LNCaP clone FGC (cell line): ENCODE results near the gene CD99L2.

Experiments
- DNase-seq: peaks from one replicate; pipeline ENCODE4 v3.0.0-alpha.2; 2011; ENCODE audit warnings: low read depth
- H3K4me3 ChIP-seq: 2 replicates; pipeline ENCODE4 v1.5.1; 2011; ENCODE audit warnings: mild to moderate bottlenecking, low read depth, low read length, control low read depth
- CTCF ChIP-seq: IDR thresholded peaks from 2 replicates; pipeline ENCODE4 v1.5.1; 2012; ENCODE audit warnings: mild to moderate bottlenecking; ENCODE audit not compliant: control insufficient read depth, insufficient read depth; ENCODE audit errors: extremely low read depth

CD99L2 gene

DNA sequence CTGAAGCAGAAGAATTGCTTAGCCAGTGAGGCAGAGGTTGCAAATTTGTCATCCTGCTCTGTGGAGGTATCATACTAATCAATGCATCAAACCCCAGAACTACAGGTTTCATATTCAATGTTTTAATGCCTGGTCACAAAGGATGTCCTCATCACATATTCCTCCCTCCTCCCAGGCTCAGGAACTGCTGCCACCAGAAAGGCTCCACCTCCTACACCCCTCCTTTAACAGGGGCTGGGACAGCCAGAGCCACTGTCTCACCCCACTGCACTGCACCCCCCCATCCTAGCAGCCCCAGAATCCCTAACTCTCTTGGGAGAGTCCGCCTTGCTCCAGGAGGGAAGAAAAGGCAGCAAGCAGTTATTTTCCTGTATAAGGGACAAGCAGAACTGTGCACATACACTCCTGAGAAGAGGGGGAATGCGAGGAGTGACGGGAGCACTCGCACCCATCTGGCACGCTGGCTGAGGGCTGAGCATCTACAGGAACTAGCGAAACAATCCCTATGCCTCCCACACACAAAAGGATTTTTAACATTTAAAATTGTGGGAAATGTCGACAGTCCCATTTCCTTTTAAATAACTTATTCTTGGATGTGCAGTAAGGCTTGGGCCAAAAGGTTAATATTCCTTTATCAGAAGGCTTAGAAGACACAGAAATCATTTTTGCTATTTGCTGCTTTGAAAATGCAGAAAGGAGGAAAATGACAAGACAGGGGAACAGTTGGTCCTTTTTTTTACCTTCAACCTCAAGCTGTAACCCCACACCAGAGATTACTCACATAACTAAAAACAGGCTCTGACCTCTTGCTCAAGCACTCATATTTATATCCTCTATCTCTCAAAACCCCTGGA, 27.8 kb downstream of the CD99L2 start:
- no peak for TF ChIP-seq CTCF
- no peak overlapping the region for H3K4me3 ChIP-seq
- DNase-seq, result no peak

- no peak for TF ChIP-seq CTCF
- DNase-seq, result no peak
Measured at GRCh38 chrX:150870029-150870428, 28.4 kb downstream of the CD99L2 start.

DNA sequence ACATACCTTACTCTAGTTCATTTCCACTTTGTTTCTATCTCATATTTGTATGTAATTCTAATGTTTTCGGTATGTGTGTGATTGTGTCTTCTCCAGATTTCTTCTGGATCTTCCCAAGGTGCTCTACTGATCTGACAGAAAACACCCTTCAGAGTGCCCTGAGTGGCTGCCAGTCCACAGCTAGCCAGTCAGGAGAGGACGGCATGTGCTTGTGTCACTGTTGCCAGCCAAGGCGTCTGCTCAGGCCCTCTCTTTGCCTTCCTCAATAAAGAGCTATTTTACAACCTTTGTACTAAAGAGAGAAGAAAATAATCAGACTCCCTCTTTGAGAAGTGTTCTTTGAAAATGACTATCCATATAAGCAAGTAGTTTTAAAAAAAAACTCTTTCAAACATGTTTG, 29.0 kb downstream of the CD99L2 start:
- no peak for DNase-seq
- no peak for TF ChIP-seq CTCF
- no peak overlapping the region for H3K4me3 ChIP-seq

More at GRCh38 chrX:150870029-150870428, 28.4 kb downstream of the CD99L2 start:
- H3K4me3 ChIP-seq, result no peak overlapping the region

- no peak overlapping the region for H3K4me3 ChIP-seq
- no peak for DNase-seq
- no peak for TF ChIP-seq CTCF
Measured at GRCh38 chrX:150868625-150869024, 29.8 kb downstream of the CD99L2 start.

GRCh38 chrX:150864127-150864526, 34.3 kb downstream of the CD99L2 start:
- H3K4me3 ChIP-seq, result no peak overlapping the region
- no peak for TF ChIP-seq CTCF
- DNase-seq, result no peak

DNA sequence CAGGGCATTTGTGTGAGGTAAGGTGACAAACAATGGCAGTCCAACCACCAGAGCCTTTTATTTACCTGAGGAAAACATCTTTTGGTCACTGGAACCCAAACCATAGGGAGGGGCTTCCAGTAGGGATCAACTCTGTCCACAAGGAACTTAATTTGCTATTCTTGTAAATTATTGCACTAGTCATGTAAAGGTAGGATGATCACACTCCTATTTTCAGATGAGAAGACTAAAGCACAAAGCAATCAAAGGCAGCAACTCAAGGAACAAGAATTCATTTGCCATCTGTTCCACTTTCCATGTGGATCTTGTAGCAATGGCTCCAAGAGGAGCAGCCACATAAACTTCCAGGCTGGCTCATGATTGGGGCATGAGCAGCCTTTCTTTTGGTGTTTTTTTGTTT, 35.3 kb downstream of the CD99L2 start:
- H3K4me3 ChIP-seq, result no peak overlapping the region
- no peak for TF ChIP-seq CTCF
- no peak for DNase-seq

GRCh38 chrX:150857453-150857852, 41.0 kb downstream of the CD99L2 start:
- TF ChIP-seq CTCF, result no peak
- no peak overlapping the region for H3K4me3 ChIP-seq
- DNase-seq, result no peak
